LNCAP (cell line): Measurements from ENCODE around the gene PPIL1.

Source experiments
- CTCF ChIP-seq: fragments of 450-650 bp; IDR thresholded peaks from 2 replicates; pipeline ENCODE4 v1.5.1; 2017; ENCODE audit warnings: mild to moderate bottlenecking

Gene PPIL1

DNA sequence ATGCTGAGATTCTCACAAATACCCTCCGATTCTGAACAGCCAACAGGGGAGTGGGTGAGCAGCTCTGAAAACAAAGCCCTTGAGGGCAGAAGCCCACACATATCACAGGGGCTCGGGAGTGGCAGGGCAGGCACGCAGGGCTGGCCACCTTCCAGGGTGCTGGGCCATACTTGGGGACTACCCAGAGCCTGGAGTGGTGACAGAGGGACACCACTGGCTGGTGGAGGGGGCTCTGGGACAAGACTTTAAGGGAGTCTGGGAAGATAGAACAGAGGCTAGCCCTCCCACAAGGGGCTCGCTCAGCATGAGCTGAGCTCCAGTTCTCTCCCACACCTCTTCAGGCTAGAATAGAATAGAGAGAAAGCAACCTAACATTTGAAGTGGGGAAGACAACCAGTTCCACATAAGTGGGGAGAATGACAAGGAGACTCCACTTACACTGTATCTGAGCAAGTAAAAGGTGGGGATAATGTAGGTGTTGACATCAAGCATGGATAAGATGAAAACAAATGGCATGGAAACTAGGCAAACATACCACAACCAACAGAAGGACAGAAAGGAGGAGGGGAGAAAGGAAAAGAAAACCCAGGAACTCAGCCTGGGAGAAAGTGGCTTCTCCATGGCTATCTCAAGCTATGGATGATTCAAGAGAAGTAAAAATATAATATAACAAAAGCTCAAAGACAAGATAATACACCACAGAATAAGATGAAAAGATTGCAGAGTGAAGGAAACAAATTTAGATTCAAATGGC is 7.0 kb downstream of the PPIL1 start:
- no peak for TF ChIP-seq CTCF

DNA sequence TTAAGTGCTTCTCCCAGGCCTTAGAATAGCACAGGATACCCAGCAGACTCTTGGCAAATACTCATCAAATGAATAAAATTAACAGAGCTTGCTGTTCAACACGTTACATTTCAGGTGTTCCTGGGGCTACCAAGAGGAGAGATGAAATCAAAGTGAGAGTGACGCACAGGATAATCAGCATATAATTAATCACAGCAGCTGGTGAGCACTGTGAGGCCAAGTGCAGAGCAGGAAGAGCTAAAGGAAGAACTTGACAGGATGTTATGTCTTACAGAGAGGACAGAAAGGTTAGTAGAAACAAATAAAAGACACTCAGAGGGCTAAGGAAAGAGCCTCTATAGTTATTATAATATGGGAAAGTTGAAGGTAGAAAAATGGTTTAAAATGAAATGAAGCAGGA is 8.8 kb downstream of the PPIL1 start:
- no peak for TF ChIP-seq CTCF

DNA sequence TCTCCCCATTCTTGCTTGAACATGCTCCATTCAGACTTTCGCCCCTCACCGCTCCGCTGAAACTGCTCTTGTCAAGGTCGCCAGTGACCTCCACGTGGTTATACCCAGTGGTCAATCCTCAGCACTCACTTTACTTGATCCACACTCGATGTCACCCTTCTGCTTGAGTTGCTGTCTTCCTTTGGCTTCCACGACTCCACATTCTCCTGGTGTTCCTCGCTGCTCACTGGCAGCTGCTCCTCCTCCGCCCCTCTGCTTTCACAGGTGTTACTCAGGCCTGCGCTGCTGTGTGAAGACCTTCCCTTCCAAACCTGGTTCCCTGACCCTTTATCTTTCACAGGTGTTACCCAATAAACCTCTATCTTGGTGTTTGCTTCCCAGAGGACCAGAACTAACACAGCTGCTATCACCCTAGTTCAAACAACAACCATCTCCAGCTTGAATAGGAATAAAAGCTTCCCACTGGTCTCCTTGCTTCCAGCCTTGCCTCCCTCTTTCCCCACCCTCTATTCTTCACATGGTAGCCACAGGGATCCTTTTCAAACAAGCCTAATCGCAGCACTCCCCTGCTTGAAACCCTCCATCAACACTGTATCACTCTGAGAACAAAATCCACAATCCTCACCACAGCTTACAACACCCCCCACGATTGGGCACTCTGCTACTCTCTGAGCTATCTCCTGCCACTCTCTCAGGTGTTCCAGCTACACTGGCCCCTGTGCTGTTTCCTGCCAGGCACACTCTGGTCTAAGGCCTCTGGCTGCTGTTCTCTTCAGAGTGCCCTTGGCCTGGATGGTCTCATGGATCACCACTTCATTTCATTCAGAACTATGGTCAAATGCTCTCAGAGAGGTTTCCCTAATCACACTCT is 10.7 kb downstream of the PPIL1 start:
- no peak for TF ChIP-seq CTCF

- TF ChIP-seq CTCF: no peak
Measured at GRCh38 chr6:36862848-36863382, 11.7 kb downstream of the PPIL1 start.

- TF ChIP-seq CTCF: no peak
Measured at GRCh38 chr6:36862164-36862847, 12.3 kb downstream of the PPIL1 start.

- no peak for TF ChIP-seq CTCF
Measured at GRCh38 chr6:36860126-36860525, 14.5 kb downstream of the PPIL1 start.

DNA sequence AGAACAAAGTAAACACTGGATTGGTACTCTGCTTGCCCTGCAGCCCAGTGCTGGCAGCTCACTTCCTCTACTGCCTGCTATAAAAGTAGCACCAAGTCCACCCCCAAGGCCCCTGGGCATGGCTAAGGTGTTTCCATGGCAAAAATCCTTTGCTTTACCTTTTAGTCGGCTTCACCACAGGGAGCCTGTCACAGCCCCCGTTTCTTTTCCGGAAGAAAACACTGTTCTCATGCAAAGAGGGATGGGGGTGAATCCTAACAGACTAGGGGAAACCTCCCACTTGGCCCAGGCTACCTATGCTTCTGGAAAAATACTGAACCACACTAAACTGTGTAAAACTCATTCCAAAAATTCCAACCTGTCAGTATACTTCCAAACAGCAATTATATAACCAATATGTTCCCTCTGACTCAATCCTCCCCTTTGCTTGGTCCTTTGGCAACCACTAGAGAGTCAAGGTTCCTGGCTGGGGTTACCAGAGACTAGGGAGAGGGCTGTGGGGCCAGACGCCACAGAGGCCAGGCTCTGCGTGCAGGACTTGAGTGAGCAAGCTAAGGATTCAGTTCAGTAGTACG is 16.1 kb downstream of the PPIL1 start:
- TF ChIP-seq CTCF: no peak
